Gastroesophageal sphincter (tissue), 4 donors: ENCODE measurements around the gene PTPRD. TPM values are rescaled to one million over a fixed set of nuclear protein-coding genes. Genes with fewer than 3 reads are reported as not detected.

Experiments used
- ATAC-seq: fragments of 150-250 bp; one replicate; pipeline ENCODE4 v1.9.1; 2016; ENCODE audit warnings: mild to moderate bottlenecking, moderate library complexity
- H3K27ac ChIP-seq, 4 donors: fragments of 200-600 bp; sonication (generic) in 3 of 4; 1 replicate in 3 of 4; 2 replicates in 1 of 4; pipeline ENCODE4 v1.5.1; 2016 to 2019
- H3K27me3 ChIP-seq: fragments of 200-600 bp; sonication (generic); one replicate; pipeline ENCODE4 v1.5.1; 2019
- H3K36me3 ChIP-seq, 2 donors: fragments of 200-600 bp; sonication (generic); one replicate each; pipeline ENCODE4 v1.5.1; 2019; ENCODE audit warnings: control low read depth in 1 of 2
- H3K4me1 ChIP-seq, 3 donors: fragments of 200-600 bp; sonication (generic); 1 replicate in 2 of 3; 2 replicates in 1 of 3; pipeline ENCODE4 v1.5.1; 2016 to 2019; ENCODE audit warnings: control low read depth in 2 of 3
- H3K4me3 ChIP-seq, 2 donors: fragments of 200-600 bp; sonication (generic); one replicate each; pipeline ENCODE4 v1.5.1; 2019; ENCODE audit warnings: mild to moderate bottlenecking in 1 of 2, moderate library complexity in 1 of 2
- H3K9me3 ChIP-seq, 3 donors: fragments of 200-600 bp; sonication (generic); one replicate each; pipeline ENCODE4 v1.5.1; 2017 to 2019; ENCODE audit warnings: control low read depth in 2 of 3
- CTCF ChIP-seq, 4 experiments: fragments of 200-600 bp in 2 of 4; fragments of 450-650 bp in 2 of 4; sonication (generic) in 1 of 4; IDR thresholded peaks; one replicate each; pipeline ENCODE4 v1.5.1; 2017 to 2019; ENCODE audit warnings: antibody characterized with exemption in 4 of 4, mild to moderate bottlenecking in 2 of 4, moderate library complexity in 2 of 4
- EP300 ChIP-seq: sonication (generic); formaldehyde crosslinking; IDR thresholded peaks from one replicate; pipeline ENCODE4 v1.6.1; 2017; ENCODE audit warnings: antibody characterized with exemption, mild to moderate bottlenecking
- POLR2A ChIP-seq, 2 donors: fragments of 450-650 bp; IDR thresholded peaks; one replicate each; pipeline ENCODE4 v1.6.1; 2017; ENCODE audit warnings: antibody characterized with exemption in 2 of 2, mild to moderate bottlenecking in 2 of 2, moderate library complexity in 1 of 2
- POLR2AphosphoS5 ChIP-seq: sonication (generic); formaldehyde crosslinking; IDR thresholded peaks from one replicate; pipeline ENCODE4 v1.6.1; 2017; ENCODE audit warnings: antibody characterized with exemption
- WGBS, 2 donors: methylation state at CpG; one replicate each; pipeline ENCODE4 v1.1.5; 2018; ENCODE audit warnings: low coverage in 1 of 2; 5-methylcytosine and 5-hydroxymethylcytosine counted together
- total RNA-seq, 4 donors: library from RNA; depleted of rRNA; stranded (reverse); fragments of >200 nt; gene quantifications; one replicate each; pipeline ENCODE4 v1.1.0, GENCODE V29; 2016

The PTPRD gene
- total RNA-seq, 4 donors from 2014 or later = 3.5 to 53.9 (median 15.8) TPM

DNA sequence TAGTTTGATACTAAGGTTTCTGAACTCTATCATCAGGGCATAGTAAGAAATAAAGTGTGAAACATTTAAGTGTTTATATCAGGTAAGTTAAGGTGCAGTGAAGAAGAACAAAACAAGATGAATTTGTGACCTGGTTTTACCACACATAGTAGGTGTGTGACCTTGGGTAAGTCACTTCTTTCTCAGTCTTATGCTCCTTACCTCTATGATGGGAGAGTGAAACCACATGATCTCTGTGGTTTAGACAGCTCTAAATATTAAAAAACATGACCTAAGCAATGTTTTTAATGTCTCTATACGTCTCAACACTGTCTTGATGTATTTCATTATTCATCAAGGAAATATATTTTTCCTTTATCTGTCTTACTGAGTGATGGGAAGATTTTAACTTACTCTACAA lies 2183.6 kb downstream of the PTPRD start:
- H3K9me3 ChIP-seq = no peaks in the 10 kb centered on the region
- H3K36me3 ChIP-seq = no peaks in the 10 kb centered on the region
- TF ChIP-seq CTCF (IDR thresholded peaks at IDR 0.05) (no peak), EP300 (no peak), POLR2A (IDR thresholded peaks at IDR 0.05) (no peak), POLR2AphosphoS5 (no peak)
- H3K4me1 ChIP-seq = no peaks in the 10 kb centered on the region
- ATAC-seq = no peak
- WGBS, 2 donors = 83 to 93% methylated on average over 1 of the region's 1 CpG
- H3K27me3 ChIP-seq = no peaks in the 10 kb centered on the region
- H3K4me3 ChIP-seq = no peak overlapping the region
- no peak overlapping the region for H3K27ac ChIP-seq

- no peak for ATAC-seq
- 61 to 69% methylated on average over 3 of the region's 3 CpGs for WGBS, 2 donors
- TF ChIP-seq POLR2A (IDR thresholded peaks at IDR 0.05) (no peak), POLR2AphosphoS5 (no peak), EP300 (no peak), CTCF (IDR thresholded peaks at IDR 0.05) (no peak)
- no peaks in the 10 kb centered on the region for H3K27me3 ChIP-seq
- H3K36me3 ChIP-seq = no peaks in the 10 kb centered on the region
- H3K27ac ChIP-seq = no peak overlapping the region
- no peaks in the 10 kb centered on the region for H3K4me1 ChIP-seq
- H3K9me3 ChIP-seq = no peaks in the 10 kb centered on the region
- no peak overlapping the region for H3K4me3 ChIP-seq
These were observed 2184.4 kb downstream of the PTPRD start for GRCh38 chr9:8428389-8428788.

GRCh38 chr9:8424786-8425410 lies 2187.9 kb downstream of the PTPRD start:
- Histone ChIP-seq H3K4me1 (no peaks in the 10 kb centered on the region), H3K4me3 (no peak overlapping the region), H3K36me3 (no peaks in the 10 kb centered on the region), H3K27ac (no peak overlapping the region), H3K27me3 (no peaks in the 10 kb centered on the region), H3K9me3 (no peaks in the 10 kb centered on the region)
- 53 to 76% methylated on average over 3 of the region's 3 CpGs for WGBS, 2 donors
- ATAC-seq = no peak
- TF ChIP-seq POLR2A (IDR thresholded peaks at IDR 0.05) (no peak), CTCF (IDR thresholded peaks at IDR 0.05) (no peak), EP300 (no peak), POLR2AphosphoS5 (no peak)

- Histone ChIP-seq H3K9me3 (no peaks in the 10 kb centered on the region), H3K4me1 (no peaks in the 10 kb centered on the region), H3K4me3 (no peak overlapping the region), H3K27me3 (no peaks in the 10 kb centered on the region), H3K36me3 (no peaks in the 10 kb centered on the region), H3K27ac (no peak overlapping the region)
- 39 to 42% methylated on average over 2 of the region's 2 CpGs for WGBS, 2 donors
- no peak for ATAC-seq
- no peak for TF ChIP-seq EP300
- TF ChIP-seq CTCF (IDR thresholded peaks at IDR 0.05) = no peak
- TF ChIP-seq POLR2AphosphoS5 = no peak
- TF ChIP-seq POLR2A (IDR thresholded peaks at IDR 0.05) = no peak
These were observed 2192.4 kb downstream of the PTPRD start for GRCh38 chr9:8420416-8420815.

DNA sequence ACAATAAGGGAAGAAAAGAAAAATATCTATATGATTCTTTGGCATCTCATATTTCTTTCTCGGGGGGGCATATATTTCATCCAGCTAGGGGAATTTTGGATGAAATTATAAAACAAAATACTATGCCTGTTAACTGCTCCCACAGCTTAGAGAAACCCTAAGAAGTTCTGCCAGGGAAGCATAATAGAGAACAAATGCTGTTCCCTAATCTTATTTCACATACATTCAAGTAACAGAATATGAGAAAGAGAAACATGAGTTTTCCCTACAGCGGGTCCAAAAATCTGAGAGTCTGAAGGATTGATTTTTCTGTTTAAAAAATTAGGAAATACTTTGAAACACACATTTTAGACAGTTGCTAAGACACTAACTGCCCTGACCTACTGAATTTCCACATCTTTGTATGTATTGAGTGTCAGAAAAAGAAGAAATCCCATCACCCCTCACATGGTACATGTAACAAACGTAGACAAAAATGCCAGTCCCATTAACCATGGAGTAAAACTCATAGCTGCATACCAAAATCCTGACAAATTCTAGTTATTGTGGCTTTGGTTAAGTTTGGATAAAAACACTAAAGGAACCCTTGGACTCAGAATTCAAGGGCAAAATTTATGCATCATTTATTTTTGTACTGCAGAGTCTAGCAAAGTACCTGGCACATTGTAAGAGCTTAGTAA lies 2193.1 kb downstream of the PTPRD start:
- WGBS, 2 donors = 85 to 89% methylated on average over 3 of the region's 3 CpGs
- TF ChIP-seq CTCF (IDR thresholded peaks at IDR 0.05) (no peak), EP300 (no peak), POLR2AphosphoS5 (no peak), POLR2A (IDR thresholded peaks at IDR 0.05) (no peak)
- Histone ChIP-seq H3K27me3 (no peaks in the 10 kb centered on the region), H3K36me3 (no peaks in the 10 kb centered on the region), H3K9me3 (no peaks in the 10 kb centered on the region), H3K27ac (no peak overlapping the region), H3K4me1 (no peaks in the 10 kb centered on the region), H3K4me3 (no peak overlapping the region)
- ATAC-seq = no peak
